HepG2 (cell line): ENCODE data around the gene PPFIA2. TPM values are rescaled to one million over a fixed set of nuclear protein-coding genes. Genes with fewer than 3 reads are reported as not detected.

Source experiments
- ATAC-seq: fragments of 200-7000 bp; cut with Tn5 transposase; 3 replicates; pipeline ENCODE4 v1.9.1; 2020; ENCODE audit warnings: mild to moderate bottlenecking, moderate library complexity
- BruUV-seq: library from RNA; stranded (reverse); fragments of 400-500 nt; replicated peaks from 2 replicates; lab custom pipeline; 2021; lab: Mats Ljungman, UMichigan
- CTCF ChIA-PET: fragments of 300-600 bp; formaldehyde crosslinking; extraction: SDS; loops from one replicate; lab custom pipeline; 2021; ENCODE audit warnings: low total read pairs, inconsistent platforms, low intra/inter-chr PET ratio; lab: Yijun Ruan, JAX
- POLR2A ChIA-PET: fragments of 350-600 bp; sonication (Branson Sonifier 250); formaldehyde crosslinking; loops from one replicate; lab custom pipeline; 2020; ENCODE audit warnings: antibody characterized with exemption, inconsistent platforms; lab: Yijun Ruan, JAX
- DNase-seq: peaks from one replicate; pipeline ENCODE4 v3.0.0-alpha.2; 2015; ENCODE audit warnings: low spot score
- FAIRE-seq: peaks from 3 replicates; lab custom pipeline; 2011; peaks lifted over from hg19 to GRCh38; lab: Jason Lieb, UNC
- H2AFZ ChIP-seq: one replicate; pipeline ENCODE4 v1.6.1; 2011; ENCODE audit warnings: low read length, inconsistent platforms
- H3K27ac ChIP-seq: fragments of 300-600 bp; 3 replicates; pipeline ENCODE4 v1.8.0; 2011; ENCODE audit warnings: mixed run types, mild to moderate bottlenecking, mixed read lengths, low read length, inconsistent platforms; ENCODE audit not compliant: insufficient read depth; ENCODE audit errors: extremely low read length
- H3K27me3 ChIP-seq, 2 experiments: fragments of 200-600 bp in 1 of 2; 2 replicates in 1 of 2; 3 replicates in 1 of 2; pipeline versions ENCODE4 v1.6.0 to v1.8.0; 2011; ENCODE audit warnings: low read length in 2 of 2, mild to moderate bottlenecking in 2 of 2, moderate library complexity in 2 of 2, inconsistent platforms in 1 of 2; ENCODE audit not compliant: insufficient read depth in 2 of 2, control insufficient read depth in 1 of 2
- H3K36me3 ChIP-seq, 2 experiments: fragments of 200-600 bp in 1 of 2; replicated peaks in 1 of 2; 2 replicates in 1 of 2; 3 replicates in 1 of 2; pipeline versions ENCODE4 v1.5.1 to v1.8.0; 2011; ENCODE audit warnings: low read length in 2 of 2, inconsistent platforms in 1 of 2; ENCODE audit not compliant: insufficient read depth in 2 of 2, control insufficient read depth in 1 of 2
- H3K4me1 ChIP-seq: 2 replicates; pipeline ENCODE4 v1.5.1; 2012; ENCODE audit warnings: low read length, inconsistent platforms; ENCODE audit not compliant: insufficient read depth
- H3K4me2 ChIP-seq: 2 replicates; pipeline ENCODE4 v1.6.0; 2011; ENCODE audit warnings: low read depth, low read length, inconsistent platforms
- H3K4me3 ChIP-seq, 3 experiments: fragments of 200-600 bp in 1 of 3; sonication (generic), shearing (Covaris generic) in 1 of 3; replicated peaks in 1 of 3; 2 replicates each; pipeline ENCODE4 v1.5.1; 2011 to 2016; ENCODE audit warnings: low read length in 3 of 3, inconsistent platforms in 2 of 3, low read depth in 2 of 3, mild to moderate bottlenecking in 2 of 3, control low read depth in 1 of 3, mixed read lengths in 1 of 3; ENCODE audit not compliant: insufficient read depth in 1 of 3
- H3K79me2 ChIP-seq: one replicate; pipeline ENCODE4 v1.6.1; 2011; ENCODE audit warnings: low read length, inconsistent platforms; ENCODE audit not compliant: insufficient read depth
- H3K9ac ChIP-seq: 2 replicates; pipeline ENCODE4 v1.6.0; 2011; ENCODE audit warnings: mild to moderate bottlenecking, low read depth, low read length, inconsistent platforms; ENCODE audit not compliant: insufficient read depth
- H3K9me3 ChIP-seq: 2 replicates; pipeline ENCODE4 v1.5.1; 2012; ENCODE audit warnings: mild to moderate bottlenecking, low read length
- H4K20me1 ChIP-seq: 2 replicates; pipeline ENCODE4 v1.6.0; 2011; ENCODE audit warnings: inconsistent platforms, mild to moderate bottlenecking, low read length, moderate library complexity; ENCODE audit not compliant: insufficient read depth
- HMG20B ChIP-seq: conservative IDR thresholded peaks from 2 replicates; pipeline ENCODE4 v1.6.1; 2016; ENCODE audit warnings: missing genetic modification reagents, missing compliant biosample characterization
- HNF4G ChIP-seq, 2 experiments: sonication (generic) in 1 of 2; formaldehyde crosslinking in 1 of 2; IDR thresholded peaks; 2 replicates each; pipeline versions ENCODE4 v1.4.0 to v1.6.1; 2011 to 2020; ENCODE audit warnings: borderline replicate concordance in 2 of 2, low read depth in 2 of 2, mild to moderate bottlenecking in 2 of 2, low read length in 1 of 2, missing genetic modification reagents in 1 of 2, moderate library complexity in 1 of 2
- IRX3 ChIP-seq: sonication (generic); formaldehyde crosslinking; IDR thresholded peaks from 2 replicates; pipeline ENCODE4 v1.8.1; 2023; ENCODE audit warnings: mild to moderate bottlenecking, low read depth, missing genetic modification reagents, borderline replicate concordance
- MBD4 ChIP-seq: IDR thresholded peaks from 2 replicates; pipeline ENCODE4 v1.6.1; 2012; ENCODE audit warnings: low read length, inconsistent platforms, borderline replicate concordance
- MIXL1 ChIP-seq: IDR thresholded peaks from 2 replicates; pipeline ENCODE4 v1.6.1; 2016
- TBX2 ChIP-seq: sonication (generic); formaldehyde crosslinking; IDR thresholded peaks from 2 replicates; pipeline ENCODE4 v1.5.0; 2020; ENCODE audit warnings: missing genetic modification reagents, mild to moderate bottlenecking, borderline replicate concordance
- ZFP36 ChIP-seq: fragments of 150-350 bp; IDR thresholded peaks from 2 replicates; pipeline ENCODE4 v1.6.1; 2018; ENCODE audit warnings: borderline replicate concordance, low read length, low read depth; ENCODE audit not compliant: partially characterized antibody
- ZNF264 ChIP-seq: sonication (generic); formaldehyde crosslinking; IDR thresholded peaks from 2 replicates; pipeline ENCODE4 v1.4.0; 2020; ENCODE audit warnings: missing genetic modification reagents
- ZNF550 ChIP-seq: sonication (generic); formaldehyde crosslinking; IDR thresholded peaks from 2 replicates; pipeline ENCODE4 v1.4.0; 2020; ENCODE audit warnings: mild to moderate bottlenecking, missing genetic modification reagents, borderline replicate concordance
- WGBS: methylation state at CpG from one replicate; pipeline ENCODE4 v1.1.6; 2017; ENCODE audit warnings: low lambda C conversion rate; 5-methylcytosine and 5-hydroxymethylcytosine counted together
- in situ Hi-C: cut with HindIII; loops from 2 replicates; pipeline ENCODE4 v1.10.0; 2017; ENCODE audit warnings: low pct_unique_long_range_greater_than_20kb; ENCODE audit not compliant: extremely low pct_ligation_motif_present
- intact Hi-C: fragments of 100-400 bp; cut with micrococcal nuclease; formaldehyde crosslinking; loops from one replicate; pipeline ENCODE4 v1.10.0; 2022; ENCODE audit not compliant: unreplicated experiment
- polyA plus RNA-seq, 8 experiments: library from polyadenylated mRNA; depleted of rRNA in 3 of 8; stranded (reverse) in 7 of 8; unstranded in 1 of 8; fragments of >200 nt; fragmentation: Illumina TruSeq in 4 of 8; extraction: Trizol in 4 of 8; gene quantifications; 2 replicates each; pipeline versions ENCODE4 v1.2.1 to v1.2.3, GENCODE V29; 2011 to 2016; ENCODE audit warnings: low read depth in 4 of 8, missing spikeins in 1 of 8, mixed read lengths in 1 of 8; ENCODE audit not compliant: insufficient read depth in 1 of 8
- total RNA-seq, 5 experiments: library from RNA; depleted of rRNA; stranded (reverse); fragments of >200 nt; fragmentation: Illumina TruSeq; extraction: Trizol; gene quantifications; 2 replicates each; pipeline ENCODE4 v1.2.3, GENCODE V29; 2016; ENCODE audit warnings: low read depth in 1 of 5
- TF ChIP-seq, protein P1 (sequence below): sonication (generic); formaldehyde crosslinking; IDR thresholded peaks from 2 replicates; pipeline ENCODE4 v1.4.0; 2020; ENCODE audit warnings: missing genetic modification reagents, borderline replicate concordance
- TF ChIP-seq, protein P2 (sequence below): sonication (generic); formaldehyde crosslinking; IDR thresholded peaks from 2 replicates; pipeline ENCODE4 v1.4.0; 2020; ENCODE audit warnings: mild to moderate bottlenecking, missing genetic modification reagents, borderline replicate concordance
- TF ChIP-seq, protein P3 (sequence below): sonication (generic); formaldehyde crosslinking; IDR thresholded peaks from 2 replicates; pipeline ENCODE4 v1.5.0; 2020; ENCODE audit warnings: missing genetic modification reagents
- TF ChIP-seq, protein P4 (sequence below): sonication (generic); formaldehyde crosslinking; IDR thresholded peaks from 2 replicates; pipeline ENCODE4 v1.4.0; 2020; ENCODE audit warnings: missing genetic modification reagents, mild to moderate bottlenecking, borderline replicate concordance

Gene PPFIA2
- total and polyA plus RNA-seq, 2 of the 13 experiments (the other 11 are each of a cell fraction or from before 2014, with no cell fraction given): 0.05 TPM; not detected in 1

DNA sequence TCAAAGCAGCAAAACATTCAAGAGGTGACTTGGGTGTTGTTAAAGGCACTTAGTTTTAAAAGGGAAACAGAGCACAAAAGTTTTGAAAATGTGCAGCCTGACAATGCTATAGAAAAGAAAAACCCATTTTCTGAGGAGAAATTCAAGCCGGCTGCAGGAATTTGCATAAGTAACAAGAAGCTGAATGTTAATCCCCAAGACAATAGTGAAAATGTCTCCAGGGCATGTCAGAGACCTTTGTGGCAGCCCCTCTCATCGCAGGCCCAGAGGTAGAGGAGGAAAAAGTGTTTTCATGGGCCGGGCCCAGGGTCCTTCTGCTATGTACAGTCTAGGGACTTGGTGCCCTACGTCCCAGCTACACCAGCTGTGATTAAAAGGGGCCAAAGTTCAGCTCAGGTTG is 167.9 kb downstream of the PPFIA2 start:
- DNase-seq: no peak
- H3K9me3 ChIP-seq: no peaks in the 10 kb centered on the region; the same call in 1 of the 2 replicates
- ChIA-PET CTCF (no interaction called here), POLR2A (no interaction called here)
- H3K27ac ChIP-seq: no peak overlapping the region
- no peak overlapping the region for H3K9ac ChIP-seq
- no peak overlapping the region for H3K4me2 ChIP-seq
- no TSS peak for BruUV-seq
- no peak for ATAC-seq
- no peak overlapping the region for H2AFZ ChIP-seq
- H3K79me2 ChIP-seq: no peaks in the 10 kb centered on the region
- no peaks in the 10 kb centered on the region for H3K4me1 ChIP-seq
- whole genome bisulfite sequencing: 22% methylated on average over 4 of the region's 4 CpGs
- H3K27me3 ChIP-seq: no peaks in the 10 kb centered on the region; a peak in 1 of 5 replicates
- intact Hi-C loops (no loop called here), in situ Hi-C loops (no loop called here)
- H3K36me3 ChIP-seq: no peaks in the 10 kb centered on the region
- FAIRE-seq: no peak
- no peak overlapping the region for H3K4me3 ChIP-seq
- H4K20me1 ChIP-seq: no peaks in the 10 kb centered on the region
- TF ChIP-seq HNF4G (IDR thresholded peaks at IDR 0.05; ENCODE audit: borderline replicate concordance, low read depth, low read length) (no peak), HNF4G (CRISPR knock-in tag; IDR thresholded peaks at IDR 0.05; ENCODE audit: borderline replicate concordance, low read depth) (no peak), TBX2 (CRISPR knock-in tag) (no peak), MBD4 (no peak), IRX3 (CRISPR knock-in tag) (no peak), ZFP36 (no peak), MIXL1 (CRISPR knock-in tag) (no peak), ZNF550 (CRISPR knock-in tag) (no peak), ZNF264 (CRISPR knock-in tag) (no peak), HMG20B (no peak)
- TF ChIP-seq, protein P1, sequence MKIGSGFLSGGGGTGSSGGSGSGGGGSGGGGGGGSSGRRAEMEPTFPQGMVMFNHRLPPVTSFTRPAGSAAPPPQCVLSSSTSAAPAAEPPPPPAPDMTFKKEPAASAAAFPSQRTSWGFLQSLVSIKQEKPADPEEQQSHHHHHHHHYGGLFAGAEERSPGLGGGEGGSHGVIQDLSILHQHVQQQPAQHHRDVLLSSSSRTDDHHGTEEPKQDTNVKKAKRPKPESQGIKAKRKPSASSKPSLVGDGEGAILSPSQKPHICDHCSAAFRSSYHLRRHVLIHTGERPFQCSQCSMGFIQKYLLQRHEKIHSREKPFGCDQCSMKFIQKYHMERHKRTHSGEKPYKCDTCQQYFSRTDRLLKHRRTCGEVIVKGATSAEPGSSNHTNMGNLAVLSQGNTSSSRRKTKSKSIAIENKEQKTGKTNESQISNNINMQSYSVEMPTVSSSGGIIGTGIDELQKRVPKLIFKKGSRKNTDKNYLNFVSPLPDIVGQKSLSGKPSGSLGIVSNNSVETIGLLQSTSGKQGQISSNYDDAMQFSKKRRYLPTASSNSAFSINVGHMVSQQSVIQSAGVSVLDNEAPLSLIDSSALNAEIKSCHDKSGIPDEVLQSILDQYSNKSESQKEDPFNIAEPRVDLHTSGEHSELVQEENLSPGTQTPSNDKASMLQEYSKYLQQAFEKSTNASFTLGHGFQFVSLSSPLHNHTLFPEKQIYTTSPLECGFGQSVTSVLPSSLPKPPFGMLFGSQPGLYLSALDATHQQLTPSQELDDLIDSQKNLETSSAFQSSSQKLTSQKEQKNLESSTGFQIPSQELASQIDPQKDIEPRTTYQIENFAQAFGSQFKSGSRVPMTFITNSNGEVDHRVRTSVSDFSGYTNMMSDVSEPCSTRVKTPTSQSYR (CRISPR knock-in tag): no peak
- TF ChIP-seq, protein P2, sequence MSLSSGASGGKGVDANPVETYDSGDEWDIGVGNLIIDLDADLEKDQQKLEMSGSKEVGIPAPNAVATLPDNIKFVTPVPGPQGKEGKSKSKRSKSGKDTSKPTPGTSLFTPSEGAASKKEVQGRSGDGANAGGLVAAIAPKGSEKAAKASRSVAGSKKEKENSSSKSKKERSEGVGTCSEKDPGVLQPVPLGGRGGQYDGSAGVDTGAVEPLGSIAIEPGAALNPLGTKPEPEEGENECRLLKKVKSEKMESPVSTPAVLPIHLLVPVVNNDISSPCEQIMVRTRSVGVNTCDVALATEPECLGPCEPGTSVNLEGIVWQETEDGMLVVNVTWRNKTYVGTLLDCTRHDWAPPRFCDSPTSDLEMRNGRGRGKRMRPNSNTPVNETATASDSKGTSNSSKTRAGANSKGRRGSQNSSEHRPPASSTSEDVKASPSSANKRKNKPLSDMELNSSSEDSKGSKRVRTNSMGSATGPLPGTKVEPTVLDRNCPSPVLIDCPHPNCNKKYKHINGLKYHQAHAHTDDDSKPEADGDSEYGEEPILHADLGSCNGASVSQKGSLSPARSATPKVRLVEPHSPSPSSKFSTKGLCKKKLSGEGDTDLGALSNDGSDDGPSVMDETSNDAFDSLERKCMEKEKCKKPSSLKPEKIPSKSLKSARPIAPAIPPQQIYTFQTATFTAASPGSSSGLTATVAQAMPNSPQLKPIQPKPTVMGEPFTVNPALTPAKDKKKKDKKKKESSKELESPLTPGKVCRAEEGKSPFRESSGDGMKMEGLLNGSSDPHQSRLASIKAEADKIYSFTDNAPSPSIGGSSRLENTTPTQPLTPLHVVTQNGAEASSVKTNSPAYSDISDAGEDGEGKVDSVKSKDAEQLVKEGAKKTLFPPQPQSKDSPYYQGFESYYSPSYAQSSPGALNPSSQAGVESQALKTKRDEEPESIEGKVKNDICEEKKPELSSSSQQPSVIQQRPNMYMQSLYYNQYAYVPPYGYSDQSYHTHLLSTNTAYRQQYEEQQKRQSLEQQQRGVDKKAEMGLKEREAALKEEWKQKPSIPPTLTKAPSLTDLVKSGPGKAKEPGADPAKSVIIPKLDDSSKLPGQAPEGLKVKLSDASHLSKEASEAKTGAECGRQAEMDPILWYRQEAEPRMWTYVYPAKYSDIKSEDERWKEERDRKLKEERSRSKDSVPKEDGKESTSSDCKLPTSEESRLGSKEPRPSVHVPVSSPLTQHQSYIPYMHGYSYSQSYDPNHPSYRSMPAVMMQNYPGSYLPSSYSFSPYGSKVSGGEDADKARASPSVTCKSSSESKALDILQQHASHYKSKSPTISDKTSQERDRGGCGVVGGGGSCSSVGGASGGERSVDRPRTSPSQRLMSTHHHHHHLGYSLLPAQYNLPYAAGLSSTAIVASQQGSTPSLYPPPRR: no peak
- TF ChIP-seq, protein P3, sequence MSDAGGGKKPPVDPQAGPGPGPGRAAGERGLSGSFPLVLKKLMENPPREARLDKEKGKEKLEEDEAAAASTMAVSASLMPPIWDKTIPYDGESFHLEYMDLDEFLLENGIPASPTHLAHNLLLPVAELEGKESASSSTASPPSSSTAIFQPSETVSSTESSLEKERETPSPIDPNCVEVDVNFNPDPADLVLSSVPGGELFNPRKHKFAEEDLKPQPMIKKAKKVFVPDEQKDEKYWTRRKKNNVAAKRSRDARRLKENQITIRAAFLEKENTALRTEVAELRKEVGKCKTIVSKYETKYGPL (CRISPR knock-in tag): no peak
- TF ChIP-seq, protein P4, sequence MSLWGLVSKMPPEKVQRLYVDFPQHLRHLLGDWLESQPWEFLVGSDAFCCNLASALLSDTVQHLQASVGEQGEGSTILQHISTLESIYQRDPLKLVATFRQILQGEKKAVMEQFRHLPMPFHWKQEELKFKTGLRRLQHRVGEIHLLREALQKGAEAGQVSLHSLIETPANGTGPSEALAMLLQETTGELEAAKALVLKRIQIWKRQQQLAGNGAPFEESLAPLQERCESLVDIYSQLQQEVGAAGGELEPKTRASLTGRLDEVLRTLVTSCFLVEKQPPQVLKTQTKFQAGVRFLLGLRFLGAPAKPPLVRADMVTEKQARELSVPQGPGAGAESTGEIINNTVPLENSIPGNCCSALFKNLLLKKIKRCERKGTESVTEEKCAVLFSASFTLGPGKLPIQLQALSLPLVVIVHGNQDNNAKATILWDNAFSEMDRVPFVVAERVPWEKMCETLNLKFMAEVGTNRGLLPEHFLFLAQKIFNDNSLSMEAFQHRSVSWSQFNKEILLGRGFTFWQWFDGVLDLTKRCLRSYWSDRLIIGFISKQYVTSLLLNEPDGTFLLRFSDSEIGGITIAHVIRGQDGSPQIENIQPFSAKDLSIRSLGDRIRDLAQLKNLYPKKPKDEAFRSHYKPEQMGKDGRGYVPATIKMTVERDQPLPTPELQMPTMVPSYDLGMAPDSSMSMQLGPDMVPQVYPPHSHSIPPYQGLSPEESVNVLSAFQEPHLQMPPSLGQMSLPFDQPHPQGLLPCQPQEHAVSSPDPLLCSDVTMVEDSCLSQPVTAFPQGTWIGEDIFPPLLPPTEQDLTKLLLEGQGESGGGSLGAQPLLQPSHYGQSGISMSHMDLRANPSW (CRISPR knock-in tag): no peak
